ENCODE measurements around the gene PTPRD. TPM values are rescaled to one million over a fixed set of nuclear protein-coding genes. Genes with fewer than 3 reads are reported as not detected.
"Not testable (repeated sequence)": the region's sequence is repeated elsewhere in the genome, so short reads cannot be mapped to it uniquely, and the experiment has no call there.

The PTPRD gene
- total and polyA plus RNA-seq, 5 experiments from 2014 or later = not detected

DNA sequence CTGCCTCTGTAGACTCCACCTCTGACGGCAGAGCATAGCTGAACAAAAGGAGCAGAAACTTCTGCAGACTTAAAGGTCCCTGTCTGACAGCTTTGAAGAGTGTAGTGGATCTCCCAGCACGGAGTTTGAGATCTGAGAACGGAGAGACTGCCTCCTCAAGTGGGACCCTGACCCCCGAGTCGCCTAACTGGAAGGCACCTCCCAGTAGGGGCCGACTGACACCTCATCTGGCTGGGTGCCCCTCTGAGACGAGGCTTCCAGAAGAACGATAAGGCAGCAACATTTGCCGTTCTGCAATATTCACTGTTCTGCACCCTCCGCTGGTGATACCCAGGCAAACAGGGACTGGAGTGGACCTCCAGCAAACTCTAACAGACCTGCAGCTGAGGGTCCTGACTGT, 1186.3 kb downstream of the PTPRD start:
- POLR2A ChIA-PET = not testable (repeated sequence)

DNA sequence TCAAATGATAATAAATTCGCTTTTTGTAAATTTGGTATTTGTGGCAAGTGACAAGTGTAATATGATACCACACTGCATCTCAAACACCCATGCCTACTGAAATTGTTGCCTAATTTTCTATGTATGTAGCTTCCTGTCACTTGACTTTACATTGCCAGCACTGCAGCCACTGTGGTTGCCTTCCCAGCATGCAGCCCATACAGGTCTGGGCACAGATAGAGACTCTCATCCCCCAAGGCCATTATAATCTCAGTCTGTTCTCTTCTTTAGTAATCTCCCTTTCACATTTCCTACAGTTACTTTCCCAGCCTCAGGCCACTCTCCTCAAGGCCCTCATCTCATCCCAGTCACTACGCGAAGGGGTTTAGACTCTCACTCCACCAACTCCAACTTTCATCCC, 1200.6 kb downstream of the PTPRD start:
- POLR2A ChIA-PET = no interaction called here
- ATAC-seq = no peak

More for the DNA sequence above, 1186.3 kb downstream of the PTPRD start:
- not testable (repeated sequence) for H3K36me3 Mint-ChIP-seq, H3K4me3 Mint-ChIP-seq, H3K27ac Mint-ChIP-seq, H3K4me1 Mint-ChIP-seq, DNase-seq, ATAC-seq, H3K27me3 Mint-ChIP-seq
- peaks cover 0 to 27% (median 6%) of the 10 kb centered on the region in 9 donors for H3K9me3 Mint-ChIP-seq

DNA sequence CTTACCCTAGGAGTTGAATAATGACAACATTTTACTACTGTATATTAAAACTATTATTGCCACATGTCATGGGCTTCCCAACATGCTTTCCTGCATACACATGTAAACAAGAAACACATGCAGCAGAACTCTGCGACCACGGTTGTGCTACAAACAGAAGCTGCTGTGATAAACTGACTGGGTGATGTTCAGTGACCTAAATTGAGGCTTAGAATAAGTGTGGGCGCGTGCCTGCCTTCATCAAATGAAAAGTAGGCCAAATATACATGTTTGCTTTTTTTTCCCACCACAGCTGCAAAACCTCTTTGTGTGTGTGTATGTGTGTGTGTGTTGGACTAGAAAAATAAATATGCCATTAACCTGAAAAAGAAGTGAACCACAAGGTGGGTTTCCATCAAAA, 1202.1 kb downstream of the PTPRD start:
- Mint-ChIP-seq H3K9me3 (peaks cover 0 to 12% (median 0%) of the 10 kb centered on the region in 9 donors), H3K27ac (no peak overlapping the region), H3K4me3 (no peak overlapping the region), H3K36me3 (no peaks in the 10 kb centered on the region), H3K27me3 (no peaks in the 10 kb centered on the region), H3K4me1 (no peaks in the 10 kb centered on the region)
- POLR2A ChIA-PET = no interaction called here
- no peak for DNase-seq
- ATAC-seq = no peak

More for the DNA sequence above, 1200.6 kb downstream of the PTPRD start:
- no peak for DNase-seq
- Mint-ChIP-seq H3K27ac (no peak overlapping the region), H3K4me1 (no peaks in the 10 kb centered on the region), H3K4me3 (no peak overlapping the region), H3K36me3 (no peaks in the 10 kb centered on the region), H3K9me3 (peaks cover 0 to 12% (median 0%) of the 10 kb centered on the region in 9 donors), H3K27me3 (no peaks in the 10 kb centered on the region)

- no peak overlapping the region for H3K27ac Mint-ChIP-seq
- DNase-seq (no peak), ATAC-seq (no peak)
- no peaks in the 10 kb centered on the region for H3K36me3 Mint-ChIP-seq
- POLR2A ChIA-PET = no interaction called here
- H3K27me3 Mint-ChIP-seq = no peaks in the 10 kb centered on the region
- H3K4me1 Mint-ChIP-seq = no peaks in the 10 kb centered on the region
- peaks cover 0 to 19% (median 4%) of the 10 kb centered on the region in 9 donors for H3K9me3 Mint-ChIP-seq
- H3K4me3 Mint-ChIP-seq = no peak overlapping the region
Measured at GRCh38 chr9:9399982-9400381, 1212.8 kb downstream of the PTPRD start.

- DNase-seq = no peak
- Mint-ChIP-seq H3K4me1 (no peaks in the 10 kb centered on the region), H3K27me3 (no peaks in the 10 kb centered on the region), H3K9me3 (peaks cover 0 to 20% (median 0%) of the 10 kb centered on the region in 9 donors), H3K4me3 (no peak overlapping the region), H3K36me3 (no peaks in the 10 kb centered on the region), H3K27ac (no peak overlapping the region)
- POLR2A ChIA-PET = no interaction called here
- ATAC-seq = no peak
Measured at GRCh38 chr9:9396518-9396917, 1216.3 kb downstream of the PTPRD start.

GRCh38 chr9:9395539-9395938, 1217.3 kb downstream of the PTPRD start:
- Mint-ChIP-seq H3K9me3 (peaks cover 0 to 17% (median 0%) of the 10 kb centered on the region in 9 donors), H3K27ac (no peak overlapping the region), H3K36me3 (no peaks in the 10 kb centered on the region), H3K4me1 (no peaks in the 10 kb centered on the region), H3K27me3 (no peaks in the 10 kb centered on the region), H3K4me3 (no peak overlapping the region)
- DNase-seq = no peak
- POLR2A ChIA-PET = no interaction called here
- no peak for ATAC-seq

DNA sequence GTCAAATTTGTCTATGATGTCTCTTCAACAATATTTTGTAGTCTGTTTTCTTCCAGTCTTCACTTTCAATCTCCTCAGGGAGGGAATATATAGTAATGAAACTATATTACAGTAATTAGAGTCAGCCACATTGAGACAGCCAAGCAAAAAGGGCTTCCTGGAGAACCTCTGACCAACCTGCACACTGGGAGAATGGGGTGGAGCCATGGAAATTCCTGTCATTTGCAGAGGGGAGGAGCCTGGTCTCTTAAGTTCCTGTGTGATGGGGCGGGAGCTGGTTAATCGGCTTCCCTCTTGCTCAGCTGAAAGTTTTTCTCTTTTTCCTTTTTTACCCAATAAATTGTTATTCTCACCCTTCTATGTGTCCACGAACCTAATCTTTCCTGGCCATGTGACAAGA, 1220.0 kb downstream of the PTPRD start:
- Mint-ChIP-seq H3K36me3 (no peaks in the 10 kb centered on the region), H3K27ac (no peak overlapping the region), H3K4me3 (no peak overlapping the region), H3K9me3 (peaks cover 0 to 12% (median 0%) of the 10 kb centered on the region in 9 donors), H3K4me1 (no peaks in the 10 kb centered on the region), H3K27me3 (no peaks in the 10 kb centered on the region)
- DNase-seq (no peak), ATAC-seq (no peak)
- POLR2A ChIA-PET = no interaction called here

GRCh38 chr9:9389904-9390303, 1222.9 kb downstream of the PTPRD start:
- ATAC-seq = no peak
- H3K27me3 Mint-ChIP-seq = no peaks in the 10 kb centered on the region
- DNase-seq = no peak
- POLR2A ChIA-PET = no interaction called here
- peaks cover 0 to 12% (median 0%) of the 10 kb centered on the region in 9 donors for H3K9me3 Mint-ChIP-seq
- H3K27ac Mint-ChIP-seq = no peak overlapping the region
- H3K36me3 Mint-ChIP-seq = no peaks in the 10 kb centered on the region
- no peaks in the 10 kb centered on the region for H3K4me1 Mint-ChIP-seq
- no peak overlapping the region for H3K4me3 Mint-ChIP-seq

DNA sequence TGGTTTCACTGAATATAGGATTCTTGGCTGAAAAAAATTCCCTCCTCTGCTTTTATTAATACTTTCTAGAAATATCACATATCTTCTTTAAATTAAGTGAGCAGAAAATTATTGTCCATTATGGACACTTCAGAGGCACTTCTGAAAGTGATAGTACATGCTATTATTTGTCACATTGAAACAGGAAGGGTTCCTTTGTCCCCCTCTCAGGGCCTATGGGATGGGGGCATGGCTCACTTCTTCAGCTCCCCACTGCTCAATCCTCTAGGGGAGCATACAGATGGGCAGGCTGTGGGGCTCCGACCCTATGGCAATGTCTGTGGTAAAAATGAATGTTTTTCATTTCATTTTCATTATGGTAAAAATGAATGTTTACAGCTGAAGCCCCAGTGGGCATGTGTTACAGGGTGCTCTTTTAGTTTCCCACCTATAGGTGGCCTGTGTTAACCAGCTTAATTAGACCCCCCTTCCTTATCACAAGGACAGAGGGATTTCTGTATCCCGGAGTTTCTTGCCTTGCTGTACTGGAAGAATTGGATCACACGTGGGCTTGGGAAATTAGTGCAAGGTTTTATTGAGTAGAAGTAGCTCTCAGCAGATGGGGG, 1225.2 kb downstream of the PTPRD start:
- POLR2A ChIA-PET = no interaction called here
- Mint-ChIP-seq H3K4me3 (no peak overlapping the region), H3K9me3 (peaks cover 0 to 12% (median 0%) of the 10 kb centered on the region in 9 donors), H3K4me1 (no peaks in the 10 kb centered on the region), H3K27ac (no peak overlapping the region), H3K36me3 (no peaks in the 10 kb centered on the region), H3K27me3 (no peaks in the 10 kb centered on the region)
- no peak for DNase-seq
- no peak for ATAC-seq

DNA sequence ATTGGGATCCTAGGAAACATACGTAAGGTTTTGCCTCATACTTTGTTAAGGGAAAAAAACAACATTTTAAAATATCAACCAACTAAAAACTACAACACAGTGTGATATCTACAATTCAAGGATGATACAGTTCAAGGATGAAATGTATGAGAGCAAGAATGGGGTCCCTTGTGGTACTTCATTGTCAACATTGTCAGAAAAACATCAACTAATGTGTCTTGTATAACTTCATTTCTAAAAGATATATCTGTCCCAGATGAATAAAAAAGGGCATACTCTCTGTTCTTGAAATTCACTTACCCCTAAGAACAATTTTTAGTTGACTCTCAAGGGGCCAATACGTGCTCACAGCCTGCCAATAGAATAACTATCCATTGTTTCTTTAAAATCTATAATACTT, 1250.5 kb downstream of the PTPRD start:
- POLR2A ChIA-PET = no interaction called here
- H3K4me1 Mint-ChIP-seq = no peaks in the 10 kb centered on the region
- ATAC-seq = no peak

DNA sequence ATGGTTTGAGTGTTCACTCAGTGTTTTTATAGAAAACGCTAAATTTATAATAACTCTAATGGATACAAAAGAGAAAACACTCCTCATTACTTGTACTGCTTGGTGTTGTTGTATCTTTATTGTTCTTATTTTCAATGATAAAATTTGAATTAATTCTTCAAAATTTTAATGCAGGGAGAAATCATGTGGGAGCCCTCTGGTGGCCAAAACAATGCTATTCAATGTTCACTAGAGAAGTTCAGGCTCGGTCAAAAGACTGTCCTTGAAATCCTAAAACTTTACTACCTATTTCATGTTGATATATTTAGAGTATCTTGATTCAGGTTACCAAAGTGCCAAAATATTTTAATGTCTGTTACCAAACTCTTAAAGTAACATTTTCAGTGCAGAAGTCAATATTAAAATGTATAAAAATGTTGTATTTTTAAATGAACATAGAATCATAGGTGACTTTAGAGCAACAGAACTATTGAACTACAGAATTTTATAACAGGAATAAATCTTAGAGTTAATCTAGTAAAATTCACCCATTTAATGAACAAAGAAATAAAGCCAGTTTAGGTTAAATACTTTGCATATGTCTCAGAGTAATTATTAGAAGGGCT, 1259.8 kb downstream of the PTPRD start:
- POLR2A ChIA-PET = no interaction called here

More for the DNA sequence above, 1250.5 kb downstream of the PTPRD start:
- Mint-ChIP-seq H3K27me3 (no peaks in the 10 kb centered on the region), H3K4me3 (no peak overlapping the region), H3K9me3 (peaks cover 0 to 14% (median 0%) of the 10 kb centered on the region in 9 donors), H3K36me3 (no peaks in the 10 kb centered on the region), H3K27ac (no peak overlapping the region)
- DNase-seq = no peak

GRCh38 chr9:9341203-9341602, 1271.6 kb downstream of the PTPRD start:
- peaks cover 0 to 11% (median 2%) of the 10 kb centered on the region in 9 donors for H3K9me3 Mint-ChIP-seq
- ATAC-seq (no peak), DNase-seq (no peak)
- POLR2A ChIA-PET = no interaction called here
- no peaks in the 10 kb centered on the region for H3K27me3 Mint-ChIP-seq
- H3K4me1 Mint-ChIP-seq = no peaks in the 10 kb centered on the region
- no peaks in the 10 kb centered on the region for H3K36me3 Mint-ChIP-seq
- H3K27ac Mint-ChIP-seq = no peak overlapping the region
- H3K4me3 Mint-ChIP-seq = no peak overlapping the region

More for the DNA sequence above, 1259.8 kb downstream of the PTPRD start:
- Mint-ChIP-seq H3K27ac (no peak overlapping the region), H3K9me3 (no peaks in the 10 kb centered on the region), H3K4me1 (no peaks in the 10 kb centered on the region), H3K4me3 (no peak overlapping the region), H3K27me3 (no peaks in the 10 kb centered on the region), H3K36me3 (no peaks in the 10 kb centered on the region)
- ATAC-seq (no peak), DNase-seq (no peak)

DNA sequence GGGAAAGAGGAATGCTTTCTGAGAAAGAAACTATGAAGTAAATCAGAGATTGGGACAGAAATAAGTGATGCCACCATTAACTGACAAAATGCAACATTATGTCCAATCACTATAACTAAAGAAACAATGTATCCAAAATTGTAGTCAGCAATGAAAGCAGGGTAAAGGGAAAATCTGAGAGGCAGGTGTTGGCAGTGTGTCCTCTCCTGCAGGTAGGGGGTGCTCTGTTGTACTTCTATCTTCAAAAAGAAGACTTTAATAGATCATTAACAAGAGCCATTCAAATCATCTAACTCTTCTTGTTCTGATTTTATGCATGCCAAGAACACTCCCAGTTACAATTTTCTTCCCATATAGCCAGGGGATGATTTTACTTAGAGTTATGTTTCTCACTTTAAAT, 1275.7 kb downstream of the PTPRD start:
- POLR2A ChIA-PET = no interaction called here
- Mint-ChIP-seq H3K27ac (no peak overlapping the region), H3K27me3 (no peaks in the 10 kb centered on the region), H3K4me1 (no peaks in the 10 kb centered on the region), H3K36me3 (no peaks in the 10 kb centered on the region), H3K9me3 (peaks cover 0 to 10% (median 0%) of the 10 kb centered on the region in 9 donors), H3K4me3 (no peak overlapping the region)
- no peak for DNase-seq
- ATAC-seq = no peak

DNA sequence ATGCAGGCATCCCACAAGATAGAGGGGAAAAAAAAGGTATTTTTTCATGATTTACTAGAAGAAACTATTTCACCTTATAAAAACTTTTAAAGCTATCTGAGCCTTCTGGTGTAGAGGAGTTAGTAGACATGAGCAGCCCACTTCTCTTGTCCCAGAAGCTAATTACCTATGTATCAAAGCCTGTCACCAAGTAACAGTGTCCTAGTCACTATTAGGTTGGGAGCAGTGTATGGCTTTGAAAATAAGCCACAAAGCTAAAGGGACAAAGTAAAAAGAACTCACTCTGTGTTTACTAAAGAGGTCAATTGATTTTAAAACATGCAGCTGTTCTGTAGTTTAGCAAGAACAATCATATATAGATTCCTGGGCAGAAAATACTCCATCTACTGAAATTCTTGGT, 1286.1 kb downstream of the PTPRD start:
- no peak overlapping the region for H3K27ac Mint-ChIP-seq
- ATAC-seq = no peak
- DNase-seq = no peak
- no peaks in the 10 kb centered on the region for H3K27me3 Mint-ChIP-seq
- no peaks in the 10 kb centered on the region for H3K4me1 Mint-ChIP-seq
- H3K4me3 Mint-ChIP-seq = no peak overlapping the region
- POLR2A ChIA-PET = no interaction called here
- no peaks in the 10 kb centered on the region for H3K36me3 Mint-ChIP-seq
- peaks cover 0 to 15% (median 5%) of the 10 kb centered on the region in 9 donors for H3K9me3 Mint-ChIP-seq

Data from naive thymus-derived CD8-positive, alpha-beta T cell (primary cell).